Ovary (tissue), 9 donors: ENCODE data around the gene WDR1. TPM values are rescaled to one million over a fixed set of nuclear protein-coding genes. Genes with fewer than 3 reads are reported as not detected.

Experiments
- DNase-seq, 5 donors: peaks; one replicate each; pipeline ENCODE4 v3.0.0-alpha.2; 2019 to 2020
- H3K27ac ChIP-seq, 2 donors: fragments of 200-600 bp; one replicate each; pipeline versions ENCODE4 v1.5.1 to v1.8.0; 2019 to 2022
- H3K27me3 ChIP-seq: fragments of 200-600 bp; one replicate; pipeline ENCODE4 v1.8.0; 2022
- H3K36me3 ChIP-seq: fragments of 200-600 bp; sonication (generic); one replicate; pipeline ENCODE4 v1.5.1; 2019
- H3K4me1 ChIP-seq: one replicate; pipeline ENCODE4 v1.8.1; 2013; ENCODE audit warnings: mild to moderate bottlenecking, moderate library complexity; ENCODE audit not compliant: insufficient read depth
- H3K4me3 ChIP-seq: fragments of 200-600 bp; sonication (generic); one replicate; pipeline ENCODE4 v1.5.1; 2017
- H3K9me3 ChIP-seq, 2 donors: fragments of 200-600 bp in 1 of 2; sonication (generic) in 1 of 2; one replicate each; pipeline versions ENCODE4 v1.5.1 to v1.8.1; 2013 to 2019; ENCODE audit warnings: mild to moderate bottlenecking in 1 of 2, moderate library complexity in 1 of 2
- CTCF ChIP-seq, 3 donors: fragments of 450-650 bp in 2 of 3; fragments of 200-600 bp in 1 of 3; IDR thresholded peaks; one replicate each; pipeline versions ENCODE4 v1.5.1 to v1.8.0; 2016 to 2022; ENCODE audit warnings: antibody characterized with exemption in 3 of 3, mild to moderate bottlenecking in 1 of 3
- EP300 ChIP-seq: sonication (generic); formaldehyde crosslinking; IDR thresholded peaks from one replicate; pipeline ENCODE4 v1.6.1; 2017; ENCODE audit warnings: antibody characterized with exemption
- POLR2A ChIP-seq: fragments of 450-650 bp; IDR thresholded peaks from one replicate; pipeline ENCODE4 v1.6.1; 2017; ENCODE audit warnings: antibody characterized with exemption, mild to moderate bottlenecking, moderate library complexity
- WGBS, 3 donors: extraction: QIAGEN DNeasy Blood & Tissue Kit in 1 of 3; methylation state at CpG; one replicate each; pipeline versions ENCODE4 v1.1.5 to v1.1.7; 2013 to 2017; 5-methylcytosine and 5-hydroxymethylcytosine counted together
- intact Hi-C, 4 donors: fragments of 100-400 bp; cut with DNase I; formaldehyde crosslinking; loops; one replicate each; pipeline versions ENCODE4 v1.11.0 to v1.15.1; 2022 to 2023
- polyA plus RNA-seq, 2 donors: library from polyadenylated mRNA; stranded (reverse); fragments of 200-250 nt in 1 of 2; fragments of 350-450 nt in 1 of 2; fragmentation: Illumina TruSeq in 1 of 2; extraction: RNeasy Lipid Tissue Mini Kit (QIAGEN cat#74804) in 1 of 2; gene quantifications; one replicate each; pipeline ENCODE4 v1.2.3, GENCODE V29; 2013 to 2014
- total RNA-seq, 7 donors: library from RNA; depleted of rRNA in 2 of 7; stranded (reverse); fragments of >200 nt in 2 of 7; fragmentation: NEBNext Ultra II Directional in 3 of 7; extraction: Animal tissue kit (Norgen Biotek cat#: 25700) in 3 of 7; gene quantifications; one replicate each; pipeline versions ENCODE4 v1.1.0 to v1.2.4, GENCODE V29; 2016 to 2023
- donor health status: DM: no; HTN: no; CAD: no; lungs with moderate emphysema.
- donor health status: DM: no; HTN: no; CAD: no.
- donor health status: Bipolar disorder and iron deficiency.
- donor health status: DM: yes; HTN: yes; CAD: no.
- donor health status: DM: no; HTN: no; CAD: no.
- donor health status: DM: yes; HTN: yes; CAD: no.

The WDR1 gene
- total and polyA plus RNA-seq, 9 donors: 67.2 to 352 (median 260) TPM

GRCh38 chr4:10077076-10077475, 39.5 kb downstream of the WDR1 start:
- H3K27ac ChIP-seq: no peak overlapping the region
- H3K4me1 ChIP-seq: no peaks in the 10 kb centered on the region

GRCh38 chr4:10075953-10076391, 40.6 kb downstream of the WDR1 start:
- no peaks in the 10 kb centered on the region for H3K9me3 ChIP-seq
- H3K4me1 ChIP-seq: no peaks in the 10 kb centered on the region
- no peaks in the 10 kb centered on the region for H3K36me3 ChIP-seq
- H3K27ac ChIP-seq: no peak overlapping the region
- no peaks in the 10 kb centered on the region for H3K27me3 ChIP-seq
- intact Hi-C loops: no loop called here
- H3K4me3 ChIP-seq: no peak overlapping the region
- DNase-seq: no peak
- 78 to 86% (median 80%) methylated on average over 11 of the region's 11 CpGs for WGBS, 3 donors
- TF ChIP-seq POLR2A: no peak
- no peak for TF ChIP-seq EP300
- no peak for TF ChIP-seq CTCF (IDR thresholded peaks at IDR 0.05)

More at GRCh38 chr4:10077076-10077475, 39.5 kb downstream of the WDR1 start:
- Histone ChIP-seq H3K4me3 (no peak overlapping the region), H3K9me3 (no peaks in the 10 kb centered on the region), H3K36me3 (no peaks in the 10 kb centered on the region), H3K27me3 (no peaks in the 10 kb centered on the region)
- 78 to 85% (median 78%) methylated on average over 9 of the region's 9 CpGs for WGBS, 3 donors
- no peak for DNase-seq
- TF ChIP-seq CTCF (IDR thresholded peaks at IDR 0.05) (no peak), POLR2A (no peak), EP300 (no peak)
- intact Hi-C loops: no loop called here

GRCh38 chr4:10075158-10075863, 41.3 kb downstream of the WDR1 start:
- Histone ChIP-seq H3K4me3 (no peak overlapping the region), H3K27ac (no peak overlapping the region), H3K9me3 (no peaks in the 10 kb centered on the region), H3K36me3 (no peaks in the 10 kb centered on the region), H3K4me1 (no peaks in the 10 kb centered on the region), H3K27me3 (no peaks in the 10 kb centered on the region)
- 61 to 78% (median 75%) methylated on average over 20 of the region's 20 CpGs for WGBS, 3 donors
- no peak for TF ChIP-seq CTCF (IDR thresholded peaks at IDR 0.05)
- no peak for TF ChIP-seq EP300
- no peak for TF ChIP-seq POLR2A
- intact Hi-C loops: no loop called here
- DNase-seq: no peak

GRCh38 chr4:10074767-10075105, 41.9 kb downstream of the WDR1 start:
- no peak for TF ChIP-seq POLR2A
- no peak for TF ChIP-seq CTCF (IDR thresholded peaks at IDR 0.05)
- no peak for TF ChIP-seq EP300
- 85 to 90% (median 89%) methylated on average over 7 of the region's 7 CpGs for WGBS, 3 donors
- Histone ChIP-seq H3K36me3 (no peaks in the 10 kb centered on the region), H3K4me3 (no peak overlapping the region), H3K4me1 (no peaks in the 10 kb centered on the region), H3K27ac (no peak overlapping the region), H3K9me3 (no peaks in the 10 kb centered on the region), H3K27me3 (no peaks in the 10 kb centered on the region)
- intact Hi-C loops: no loop called here
- DNase-seq: no peak
